ENCODE measurements around the gene GSTP1. TPM values are rescaled to one million over a fixed set of nuclear protein-coding genes. Genes with fewer than 3 reads are reported as not detected.
A peak's percentile ranks its signal among the peaks of the same experiment; 100 is the strongest.

GSTP1 gene
- total and polyA plus RNA-seq, 11 donors: 294 to 830 (median 393) TPM

DNA sequence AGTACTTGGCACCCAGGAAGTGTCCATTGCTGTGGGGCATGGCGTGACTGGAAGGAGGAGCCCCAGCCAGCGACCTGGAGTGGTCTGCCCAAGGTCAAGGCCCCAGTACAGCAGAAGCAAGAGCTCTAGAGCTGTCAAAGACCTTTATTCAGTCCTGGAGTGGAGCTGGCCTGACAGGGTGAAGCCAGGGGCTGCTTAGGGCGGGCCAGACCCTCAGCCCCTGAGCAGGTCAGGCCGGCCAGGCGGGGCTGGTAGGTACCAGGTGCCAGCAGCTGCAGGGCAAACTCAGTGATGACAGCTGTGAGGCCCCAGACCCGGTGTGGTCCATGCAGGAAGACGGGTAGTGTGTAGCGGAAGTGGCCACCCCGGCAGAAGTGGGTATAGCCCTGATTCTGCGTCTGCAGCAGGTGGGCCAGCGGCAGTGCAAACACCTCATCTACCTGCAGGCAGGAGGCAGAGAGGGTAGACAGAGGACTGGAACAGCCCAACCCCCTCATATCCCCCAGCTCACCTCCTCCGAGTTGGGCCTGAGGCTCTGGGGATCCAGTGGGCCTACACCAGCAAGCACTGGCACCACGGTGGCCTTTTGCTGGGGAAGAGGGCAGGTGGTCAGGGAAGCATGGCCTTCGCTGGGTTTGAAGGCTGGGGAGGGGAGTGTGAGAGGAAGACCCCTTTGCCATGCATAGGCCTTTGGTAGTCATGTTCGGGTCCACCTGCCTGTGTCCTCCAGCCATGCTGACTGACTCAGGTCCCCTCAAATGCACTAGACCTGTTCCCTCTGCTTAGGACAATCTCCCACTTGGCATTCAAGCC is 44.4 kb downstream of the GSTP1 start:
- WGBS, 4 donors: 84 to 91% (median 89%) methylated on average over 14 to 15 of the region's 15 CpGs

DNA sequence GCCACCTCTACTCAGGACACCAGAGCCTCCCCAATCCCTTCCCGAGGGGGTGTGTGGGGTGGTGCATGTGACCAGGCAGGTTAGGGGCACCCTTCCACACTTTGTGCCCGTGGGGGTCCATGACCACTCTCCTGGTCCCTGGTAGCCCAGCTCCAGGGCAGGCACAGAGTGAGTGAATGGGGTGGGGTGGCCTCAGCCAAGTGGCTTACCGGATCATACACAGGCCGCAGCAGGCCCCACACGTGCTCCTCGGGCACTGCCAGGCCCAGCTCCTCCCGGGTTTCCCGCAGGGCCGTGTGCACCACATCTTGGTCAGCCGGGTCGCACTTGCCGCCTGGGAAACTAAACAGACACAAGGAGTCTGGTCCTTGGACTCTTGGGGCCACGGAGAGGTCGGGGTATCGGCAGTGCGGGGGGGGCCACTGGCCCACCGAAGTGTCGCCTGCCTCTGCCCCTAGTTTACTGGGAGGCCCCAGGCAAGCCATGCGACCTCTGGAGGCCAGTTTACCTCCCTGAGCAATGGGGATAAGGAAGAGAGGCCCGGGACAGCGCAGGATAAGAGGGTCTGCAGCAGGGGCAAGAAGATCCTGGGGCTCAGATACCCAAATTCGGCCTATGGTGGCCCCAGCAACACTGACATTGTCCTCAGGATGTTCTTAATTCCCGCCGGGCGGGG is 45.2 kb downstream of the GSTP1 start:
- ATAC-seq (no peak), DNase-seq (peak in 1 of 5 donors; percentile 63)
- Histone ChIP-seq H3K4me1 (peaks cover 0 to 32% (median 14%) of the 10 kb centered on the region in 12 donors), H3K27me3 (no peaks in the 10 kb centered on the region), H3K4me3 (peak overlapping the region; percentile 48 to 82 (median 66)), H3K36me3 (no peaks in the 10 kb centered on the region), H3K9me3 (no peaks in the 10 kb centered on the region), H3K27ac (peak overlapping the region in 11 of 12 donors; percentile 58 to 98 (median 92))
- TF ChIP-seq POLR2A (IDR thresholded peaks at IDR 0.05): no peak
- no peak for TF ChIP-seq CTCF (IDR thresholded peaks at IDR 0.05)
- 20 to 53% (median 45%) methylated on average over 6 to 25 of the region's 25 CpGs for WGBS, 4 donors
- intact Hi-C loops (cut with DNase I): loop anchor here in 1 of 10 donors (2.0 kb wide), 1 partner anchor 30 kb away; no protein-coding TSS in a partner anchor

More for the DNA sequence above, 44.4 kb downstream of the GSTP1 start:
- TF ChIP-seq CTCF (IDR thresholded peaks at IDR 0.05) (no peak), POLR2A (IDR thresholded peaks at IDR 0.05) (no peak)
- ATAC-seq: no peak
- no peaks in the 10 kb centered on the region for H3K36me3 ChIP-seq
- no peak overlapping the region for H3K4me3 ChIP-seq
- intact Hi-C loops (cut with DNase I): loop anchor here in 1 of 10 donors (2.0 kb wide), 1 partner anchor 31 kb away; no protein-coding TSS in a partner anchor
- peak overlapping the region in 3 of 12 donors; percentile 13 to 94 (median 92) for H3K27ac ChIP-seq
- H3K9me3 ChIP-seq: no peaks in the 10 kb centered on the region
- peaks cover 0 to 32% (median 14%) of the 10 kb centered on the region in 12 donors for H3K4me1 ChIP-seq
- DNase-seq: peak in 2 of 5 donors; percentile 25 to 59
- H3K27me3 ChIP-seq: no peaks in the 10 kb centered on the region

DNA sequence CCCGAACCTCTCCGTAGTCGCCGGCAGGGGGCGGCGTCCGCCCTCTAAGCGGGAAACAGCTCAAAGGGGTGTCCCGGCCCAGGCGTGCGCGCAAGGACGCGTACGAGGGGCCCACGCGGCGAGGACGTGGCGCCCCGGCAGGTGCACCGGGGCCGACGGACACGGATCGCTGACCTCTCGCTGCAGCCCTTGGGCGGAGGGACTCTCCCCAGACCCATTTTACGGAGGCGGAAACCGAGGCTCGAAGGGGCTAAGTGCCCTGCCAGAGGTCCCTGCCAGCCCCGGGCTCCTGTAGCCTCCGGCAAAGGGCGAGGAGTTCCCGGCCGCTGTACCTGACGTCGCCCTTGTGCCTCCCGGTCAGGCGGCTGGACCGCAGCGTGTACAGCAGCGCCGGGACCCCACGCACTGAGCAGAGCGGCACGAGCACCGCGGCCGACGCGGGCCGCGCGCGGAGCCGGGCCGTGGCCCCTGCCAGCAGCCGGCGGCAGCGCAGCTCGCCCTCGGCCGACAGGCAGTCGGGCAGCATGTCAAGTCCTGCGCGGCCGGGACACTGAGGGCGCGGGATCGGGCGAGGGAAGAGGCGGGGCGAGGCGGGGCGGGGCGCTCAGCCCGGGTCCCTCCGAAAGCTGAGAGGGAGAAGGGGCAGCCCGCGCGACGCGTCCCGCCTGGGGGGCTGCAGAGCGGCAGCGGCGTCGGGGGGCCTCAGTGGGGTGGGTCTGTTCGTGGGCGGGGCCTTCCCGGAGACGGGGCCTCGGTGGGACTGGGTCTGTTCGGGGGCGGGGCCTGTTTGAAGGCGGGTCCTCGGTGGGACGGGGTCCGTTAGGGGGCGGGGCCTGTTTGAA is 46.0 kb downstream of the GSTP1 start, which contains the start of gene NUDT8:
Gene NUDT8 (minus strand): TSS at position 552 of the 842 bp plus-strand sequence. CDS start 26 bp downstream, at position 526.
- peak within 1 kb of the TSS; percentile 58 to 98 (median 92) for H3K27ac ChIP-seq
- no peaks in the 10 kb centered on the region for H3K9me3 ChIP-seq
- H3K27me3 ChIP-seq: no peaks in the 10 kb centered on the region
- TF ChIP-seq CTCF (IDR thresholded peaks at IDR 0.05): peak; percentile 79 to 96 (median 88)
- TF ChIP-seq POLR2A (IDR thresholded peaks at IDR 0.05): peak in 1 of 2 donors; percentile 70
- WGBS, 4 donors: 0 to 1% (median 0%) methylated on average over 10 to 102 of the region's 102 CpGs
- intact Hi-C loops (cut with DNase I): loop anchor here in 2 of 10 donors (1.0 to 10.0 kb wide), 4 partner anchors 29 to 175 kb away; partner anchors contain the start of gene GSTP1 (in 1 of the 2)
- ATAC-seq (peak; percentile 29 to 75 (median 57)), DNase-seq (peak; percentile 79 to 93 (median 87))
- peaks cover 0 to 32% (median 14%) of the 10 kb centered on the region in 12 donors for H3K4me1 ChIP-seq
- no peaks in the 10 kb centered on the region for H3K36me3 ChIP-seq
- peak within 1 kb of the TSS; percentile 51 to 82 (median 66) for H3K4me3 ChIP-seq
